CD1c-positive myeloid dendritic cell (primary cell): Measurements from ENCODE around the gene KIF7.
"Not testable (repeated sequence)": the region's sequence is repeated elsewhere in the genome, so short reads cannot be mapped to it uniquely, and the experiment has no call there.

Experiments used
- DNase-seq: peaks from one replicate; pipeline ENCODE4 v3.0.0-alpha.2; 2016; ENCODE audit errors: extremely low spot score

The KIF7 gene

GRCh38 chr15:89623165-89623564 is 32.1 kb downstream of the KIF7 start:
- no peak for DNase-seq

GRCh38 chr15:89621547-89621946 is 33.7 kb downstream of the KIF7 start:
- no peak for DNase-seq

GRCh38 chr15:89616228-89616627 is 39.0 kb downstream of the KIF7 start:
- DNase-seq, result no peak

- DNase-seq, result no peak
Measured at GRCh38 chr15:89615135-89615534, 40.1 kb downstream of the KIF7 start.

GRCh38 chr15:89614164-89614563 is 41.1 kb downstream of the KIF7 start:
- DNase-seq, result no peak

GRCh38 chr15:89613031-89613430 is 42.2 kb downstream of the KIF7 start:
- no peak for DNase-seq

- no peak for DNase-seq
Measured at GRCh38 chr15:89611317-89611716, 44.0 kb downstream of the KIF7 start.

- DNase-seq, result no peak
Measured at GRCh38 chr15:89599021-89599420, 56.2 kb downstream of the KIF7 start.

- no peak for DNase-seq
Measured at GRCh38 chr15:89593018-89593417, 62.2 kb downstream of the KIF7 start.

- no peak for DNase-seq
Measured at GRCh38 chr15:89591834-89592233, 63.4 kb downstream of the KIF7 start.

- no peak for DNase-seq
Measured at GRCh38 chr15:89587955-89588354, 67.3 kb downstream of the KIF7 start.

GRCh38 chr15:89586651-89587050 is 68.6 kb downstream of the KIF7 start:
- no peak for DNase-seq

GRCh38 chr15:89580747-89581146 is 74.5 kb downstream of the KIF7 start:
- not testable (repeated sequence) for DNase-seq

GRCh38 chr15:89578146-89578545 is 77.1 kb downstream of the KIF7 start:
- no peak for DNase-seq
